Endothelial cell of umbilical vein (primary cell): Measurements from ENCODE around the gene BRCA1.

Experiments used
- CTCF ChIP-seq, 2 donors: IDR thresholded peaks; 1 replicate in 1 of 2; 2 replicates in 1 of 2; pipeline ENCODE4 v1.5.1; 2011; ENCODE audit warnings: low read length in 2 of 2, mild to moderate bottlenecking in 2 of 2, moderate library complexity in 2 of 2, control low read depth in 1 of 2, inconsistent platforms in 1 of 2, low read depth in 1 of 2; ENCODE audit not compliant: insufficient read depth in 1 of 2; ENCODE audit errors: extremely low read depth in 1 of 2
- EZH2 ChIP-seq: IDR thresholded peaks from 2 replicates; pipeline ENCODE4 v1.6.1; 2012; ENCODE audit warnings: borderline replicate concordance, low read depth, mild to moderate bottlenecking, moderate library complexity, low read length, inconsistent platforms; ENCODE audit not compliant: severe bottlenecking

GRCh38 chr17:43030137-43030767 is 94.9 kb downstream of the BRCA1 start:
- TF ChIP-seq CTCF (IDR thresholded peaks at IDR 0.05; ENCODE audit: extremely low read depth in 1 of 2, insufficient read depth in 1 of 2, low read depth in 1 of 2, low read length in 2 of 2) (no peak), EZH2 (no peak)
